ENCODE data around the gene MAU2. TPM values are rescaled to one million over a fixed set of nuclear protein-coding genes. Genes with fewer than 3 reads are reported as not detected.

The MAU2 gene
- total and polyA plus RNA-seq, 2 of the 8 experiments (the other 6 are each of a cell fraction or from before 2014, with no cell fraction given) = 32.0 to 40.8 TPM

DNA sequence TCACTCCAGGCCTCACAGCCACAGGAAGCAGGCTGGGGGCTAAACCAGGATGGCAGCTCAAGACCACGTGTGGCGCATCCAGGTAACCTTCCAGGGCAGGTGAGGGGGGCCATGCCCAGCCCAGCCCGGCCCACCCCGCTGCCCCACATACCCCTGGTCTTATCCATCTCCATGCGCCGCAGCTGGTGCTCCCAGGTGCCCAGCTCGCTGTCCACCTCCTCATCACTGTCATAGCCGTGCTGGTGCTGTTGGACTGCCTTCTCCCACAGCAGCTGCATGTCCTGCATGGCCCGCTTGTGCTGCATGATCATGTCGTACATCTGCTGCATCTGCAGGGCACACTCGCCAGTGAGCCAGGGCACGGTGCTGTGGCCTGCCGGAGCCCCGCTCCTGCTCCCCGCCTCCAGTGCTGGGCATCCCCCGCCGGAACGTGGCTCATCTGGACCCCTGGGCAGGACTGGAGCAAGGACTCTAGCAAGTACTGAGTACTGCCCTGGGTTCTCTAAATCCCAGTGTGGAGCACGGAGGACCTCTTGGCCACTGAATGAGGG, 41.5 kb upstream of the MAU2 start (continued):
- no peak for TF ChIP-seq GTF2F1 (IDR thresholded peaks at IDR 0.05; ENCODE audit: borderline replicate concordance, low read depth, low read length)
- no peak for TF ChIP-seq RAD21 (IDR thresholded peaks at IDR 0.05 in 1 of 2, conservative IDR thresholded peaks at IDR 0.05 in 1 of 2; ENCODE audit: low read depth in 2 of 2, low read length in 2 of 2)
- TF ChIP-seq, protein P1, sequence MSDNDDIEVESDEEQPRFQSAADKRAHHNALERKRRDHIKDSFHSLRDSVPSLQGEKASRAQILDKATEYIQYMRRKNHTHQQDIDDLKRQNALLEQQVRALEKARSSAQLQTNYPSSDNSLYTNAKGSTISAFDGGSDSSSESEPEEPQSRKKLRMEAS (IDR thresholded peaks at IDR 0.05) = no peak
- no peak for TF ChIP-seq SIRT6 (IDR thresholded peaks at IDR 0.05; ENCODE audit: low read length)
- no peak for TF ChIP-seq GABPA (IDR thresholded peaks at IDR 0.05; ENCODE audit: borderline replicate concordance, insufficient read depth, low read length)
- TF ChIP-seq CBX8 (IDR thresholded peaks at IDR 0.05; ENCODE audit: borderline replicate concordance, low read depth, low read length) = no peak
